Caco-2 (cell line): ENCODE measurements around the gene RSL24D1. TPM values are rescaled to one million over a fixed set of nuclear protein-coding genes. Genes with fewer than 3 reads are reported as not detected.

Experiments used
- BruUV-seq: library from RNA; stranded (reverse); fragments of 400-500 nt; replicated peaks from 2 replicates; lab custom pipeline; 2021; lab: Mats Ljungman, UMichigan
- CTCF ChIA-PET: fragments of 300-600 bp; sonication (Branson Sonifier 250); formaldehyde crosslinking; loops from one replicate; lab custom pipeline; 2022; ENCODE audit warnings: antibody characterized with exemption; lab: Charles Lee
- POLR2A ChIA-PET: fragments of 300-600 bp; sonication (Branson Sonifier 250); formaldehyde crosslinking; loops from one replicate; lab custom pipeline; 2022; ENCODE audit warnings: antibody characterized with exemption; lab: Charles Lee
- DNase-seq, 2 experiments: peaks; one replicate each; pipeline versions ENCODE4 v3.0.0 to v3.0.0-alpha.2; 2020 to 2022
- H3K27me3 ChIP-seq: replicated peaks from 2 replicates; pipeline ENCODE4 v1.6.0; 2011; ENCODE audit warnings: low read length; ENCODE audit not compliant: control insufficient read depth, insufficient read depth
- H3K36me3 ChIP-seq: 2 replicates; pipeline ENCODE4 v1.5.1; 2011; ENCODE audit warnings: low read length; ENCODE audit not compliant: control insufficient read depth, insufficient read depth
- H3K4me1 ChIP-seq: fragments of 250-450 bp; sonication (Bioruptor Pico); 2 replicates; pipeline ENCODE4 v1.5.1; 2020; ENCODE audit warnings: mild to moderate bottlenecking
- H3K4me3 ChIP-seq: 2 replicates; pipeline ENCODE4 v1.5.1; 2011; ENCODE audit warnings: low read depth, mild to moderate bottlenecking, control low read depth, low read length
- H3K9me3 ChIP-seq: fragments of 250-450 bp; sonication (Bioruptor Pico); 2 replicates; pipeline ENCODE4 v1.5.1; 2020; ENCODE audit warnings: mild to moderate bottlenecking, moderate library complexity
- H3K27ac Mint-ChIP-seq: one replicate; pipeline ENCODE4 v1.8.0; 2022; ENCODE audit warnings: mixed read lengths; ENCODE audit not compliant: unreplicated experiment
- H3K27me3 Mint-ChIP-seq: one replicate; pipeline ENCODE4 v1.8.0; 2022; ENCODE audit warnings: mixed read lengths; ENCODE audit not compliant: insufficient read depth, unreplicated experiment
- H3K36me3 Mint-ChIP-seq: one replicate; pipeline ENCODE4 v1.8.0; 2022; ENCODE audit warnings: mild to moderate bottlenecking, mixed read lengths; ENCODE audit not compliant: insufficient read depth, unreplicated experiment
- H3K4me1 Mint-ChIP-seq: one replicate; pipeline ENCODE4 v1.8.0; 2022; ENCODE audit warnings: low read depth, mixed read lengths; ENCODE audit not compliant: unreplicated experiment
- H3K4me3 Mint-ChIP-seq: one replicate; pipeline ENCODE4 v1.8.0; 2022; ENCODE audit warnings: mild to moderate bottlenecking, moderate library complexity, mixed read lengths; ENCODE audit not compliant: unreplicated experiment
- H3K9me3 Mint-ChIP-seq: one replicate; pipeline ENCODE4 v1.8.0; 2022; ENCODE audit warnings: mixed read lengths; ENCODE audit not compliant: unreplicated experiment
- intact Hi-C: fragments of 100-400 bp; cut with micrococcal nuclease; formaldehyde crosslinking; loops from one replicate; pipeline ENCODE4 v1.10.0; 2022; ENCODE audit not compliant: unreplicated experiment
- total RNA-seq: library from RNA; stranded (reverse); gene quantifications from 2 replicates; pipeline ENCODE4 v1.2.3, GENCODE V29; 2022
- TF ChIP-seq, protein P1 (sequence below), 2 experiments: fragments of 200-600 bp in 1 of 2; IDR thresholded peaks; 1 replicate in 1 of 2; 2 replicates in 1 of 2; pipeline versions ENCODE4 v1.5.1 to v1.8.0; 2011 to 2022; ENCODE audit warnings: antibody characterized with exemption in 1 of 2, control low read depth in 1 of 2, inconsistent platforms in 1 of 2, low read depth in 1 of 2, low read length in 1 of 2, mild to moderate bottlenecking in 1 of 2, moderate library complexity in 1 of 2; ENCODE audit not compliant: insufficient read depth in 1 of 2, severe bottlenecking in 1 of 2, unreplicated experiment in 1 of 2

Gene RSL24D1
- total RNA-seq, 1 experiment from 2014 or later: 124 TPM

DNA sequence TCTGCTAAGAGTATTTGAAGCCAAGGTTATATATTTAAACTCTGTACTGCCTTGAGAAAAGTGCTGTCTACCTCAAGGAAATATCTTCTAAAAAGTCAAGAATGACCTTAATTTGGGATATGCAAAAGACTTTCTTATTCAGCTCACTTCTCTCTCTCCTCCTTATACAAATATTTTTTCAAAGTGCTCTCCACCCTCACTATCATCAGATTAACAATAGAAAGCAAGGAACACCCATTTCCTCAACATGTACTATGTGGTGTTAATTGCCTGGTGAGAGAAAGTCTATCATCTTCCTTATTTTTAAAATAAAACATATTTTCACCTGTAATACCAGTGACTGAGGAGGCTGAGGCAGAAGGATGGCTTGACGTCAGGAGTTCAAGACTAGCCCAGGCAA is 44.4 kb upstream of the RSL24D1 start:
- intact Hi-C loops: no loop called here
- no peaks in the 10 kb centered on the region for H3K36me3 Mint-ChIP-seq
- peaks cover 6% of the 10 kb centered on the region for H3K4me1 Mint-ChIP-seq
- Histone ChIP-seq H3K36me3 (no peaks in the 10 kb centered on the region), H3K9me3 (no peaks in the 10 kb centered on the region), H3K4me1 (no peaks in the 10 kb centered on the region), H3K4me3 (no peak overlapping the region), H3K27me3 (no peaks in the 10 kb centered on the region)
- no peaks in the 10 kb centered on the region for H3K27me3 Mint-ChIP-seq
- no peaks in the 10 kb centered on the region for H3K9me3 Mint-ChIP-seq
- POLR2A ChIA-PET: no interaction called here
- H3K4me3 Mint-ChIP-seq: no peak overlapping the region
- H3K27ac Mint-ChIP-seq: no peak overlapping the region
- TF ChIP-seq, protein P1, sequence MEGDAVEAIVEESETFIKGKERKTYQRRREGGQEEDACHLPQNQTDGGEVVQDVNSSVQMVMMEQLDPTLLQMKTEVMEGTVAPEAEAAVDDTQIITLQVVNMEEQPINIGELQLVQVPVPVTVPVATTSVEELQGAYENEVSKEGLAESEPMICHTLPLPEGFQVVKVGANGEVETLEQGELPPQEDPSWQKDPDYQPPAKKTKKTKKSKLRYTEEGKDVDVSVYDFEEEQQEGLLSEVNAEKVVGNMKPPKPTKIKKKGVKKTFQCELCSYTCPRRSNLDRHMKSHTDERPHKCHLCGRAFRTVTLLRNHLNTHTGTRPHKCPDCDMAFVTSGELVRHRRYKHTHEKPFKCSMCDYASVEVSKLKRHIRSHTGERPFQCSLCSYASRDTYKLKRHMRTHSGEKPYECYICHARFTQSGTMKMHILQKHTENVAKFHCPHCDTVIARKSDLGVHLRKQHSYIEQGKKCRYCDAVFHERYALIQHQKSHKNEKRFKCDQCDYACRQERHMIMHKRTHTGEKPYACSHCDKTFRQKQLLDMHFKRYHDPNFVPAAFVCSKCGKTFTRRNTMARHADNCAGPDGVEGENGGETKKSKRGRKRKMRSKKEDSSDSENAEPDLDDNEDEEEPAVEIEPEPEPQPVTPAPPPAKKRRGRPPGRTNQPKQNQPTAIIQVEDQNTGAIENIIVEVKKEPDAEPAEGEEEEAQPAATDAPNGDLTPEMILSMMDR (IDR thresholded peaks at IDR 0.05; ENCODE audit: insufficient read depth in 1 of 2, low read depth in 1 of 2, low read length in 1 of 2, severe bottlenecking in 1 of 2, unreplicated experiment in 1 of 2): no peak
- CTCF ChIA-PET: no interaction called here
- no TSS peak for BruUV-seq
- no peak for DNase-seq

DNA sequence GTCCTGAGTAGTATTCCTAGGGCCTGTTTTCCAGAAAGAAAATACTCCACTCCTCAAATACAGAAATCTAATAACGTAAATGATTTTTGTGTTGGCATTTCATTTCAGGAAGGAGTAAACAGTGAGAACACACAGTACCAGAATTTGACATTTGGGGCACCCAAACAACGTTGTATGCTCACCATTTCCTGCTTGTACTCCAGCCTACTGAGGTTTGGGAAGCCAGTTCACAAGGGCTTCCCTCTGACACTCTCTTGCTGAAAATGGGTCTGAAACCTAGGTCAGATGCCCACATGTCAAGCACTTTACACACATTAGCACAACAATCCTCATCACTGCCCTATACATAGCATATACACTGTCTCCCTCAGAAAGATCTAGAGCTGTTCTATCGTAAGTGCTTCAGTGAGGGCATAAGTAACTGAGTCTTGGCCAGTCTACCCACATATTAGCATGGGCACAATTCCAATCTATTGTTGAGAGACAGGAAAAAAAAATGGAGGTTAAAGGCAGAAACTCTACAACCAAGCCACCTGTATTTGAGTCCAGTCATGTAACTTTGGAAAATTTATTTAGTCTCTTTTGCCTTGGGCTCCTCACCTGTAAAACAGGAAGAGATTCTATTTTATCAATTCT is 43.5 kb upstream of the RSL24D1 start:
- ChIA-PET CTCF (no interaction called here), POLR2A (no interaction called here)
- H3K27me3 ChIP-seq: no peaks in the 10 kb centered on the region
- peaks cover 6% of the 10 kb centered on the region for H3K4me1 Mint-ChIP-seq
- H3K4me3 Mint-ChIP-seq: no peak overlapping the region
- H3K36me3 Mint-ChIP-seq: no peaks in the 10 kb centered on the region
- H3K27me3 Mint-ChIP-seq: no peaks in the 10 kb centered on the region
- TF ChIP-seq, protein P1 (IDR thresholded peaks at IDR 0.05; ENCODE audit: insufficient read depth in 1 of 2, low read depth in 1 of 2, low read length in 1 of 2, severe bottlenecking in 1 of 2, unreplicated experiment in 1 of 2): no peak
- H3K4me3 ChIP-seq: no peak overlapping the region
- no peaks in the 10 kb centered on the region for H3K9me3 ChIP-seq
- H3K9me3 Mint-ChIP-seq: no peaks in the 10 kb centered on the region
- no peak for DNase-seq
- H3K36me3 ChIP-seq: no peaks in the 10 kb centered on the region
- no peak overlapping the region for H3K27ac Mint-ChIP-seq
- no TSS peak for BruUV-seq
- no peaks in the 10 kb centered on the region for H3K4me1 ChIP-seq
- intact Hi-C loops: no loop called here

DNA sequence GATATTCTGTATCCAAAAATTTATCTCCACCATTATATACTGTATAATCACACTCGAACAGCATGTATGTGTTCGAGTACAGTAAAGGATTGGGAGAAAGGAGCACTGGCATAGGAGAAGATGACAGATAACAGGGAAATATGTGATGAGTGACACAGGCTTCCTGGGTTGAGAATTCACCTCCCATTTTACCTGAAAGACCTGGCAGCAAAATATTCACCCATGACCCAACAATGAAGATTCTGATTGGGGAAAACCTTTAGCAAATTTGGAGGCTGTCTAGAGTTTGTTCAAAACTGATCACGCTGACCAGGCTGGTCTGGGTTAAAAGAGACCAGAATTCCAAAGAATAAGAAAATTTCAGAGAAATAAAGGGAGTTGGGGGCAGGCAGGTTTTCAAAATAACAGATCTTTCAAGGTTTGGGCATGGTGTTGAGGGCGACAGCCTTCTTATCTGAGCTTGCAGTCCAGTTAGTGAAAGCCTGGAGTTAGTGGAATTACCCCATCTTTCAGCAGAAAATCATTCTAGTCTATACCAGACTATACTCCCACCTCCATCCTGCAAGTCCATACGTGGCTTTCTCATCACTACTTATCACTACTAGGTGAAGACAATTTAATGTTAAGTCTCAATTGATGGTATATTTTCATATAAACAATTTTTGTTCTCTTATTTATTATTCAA is 42.8 kb upstream of the RSL24D1 start:
- Mint-ChIP-seq H3K9me3 (no peaks in the 10 kb centered on the region), H3K27me3 (no peaks in the 10 kb centered on the region), H3K4me3 (no peak overlapping the region), H3K36me3 (no peaks in the 10 kb centered on the region), H3K27ac (no peak overlapping the region), H3K4me1 (peaks cover 8% of the 10 kb centered on the region)
- ChIA-PET POLR2A (no interaction called here), CTCF (no interaction called here)
- Histone ChIP-seq H3K4me1 (peaks cover 2% of the 10 kb centered on the region), H3K4me3 (no peak overlapping the region), H3K27me3 (no peaks in the 10 kb centered on the region), H3K36me3 (no peaks in the 10 kb centered on the region), H3K9me3 (no peaks in the 10 kb centered on the region)
- DNase-seq: no peak
- TF ChIP-seq, protein P1 (IDR thresholded peaks at IDR 0.05; ENCODE audit: insufficient read depth in 1 of 2, low read depth in 1 of 2, low read length in 1 of 2, severe bottlenecking in 1 of 2, unreplicated experiment in 1 of 2): no peak
- intact Hi-C loops: no loop called here
- no TSS peak for BruUV-seq
